Left renal cortex interstitium (tissue), 4 donors: Measurements from ENCODE around the gene ZNF764. TPM values are rescaled to one million over a fixed set of nuclear protein-coding genes. Genes with fewer than 3 reads are reported as not detected.
"Not testable (repeated sequence)": the region's sequence is repeated elsewhere in the genome, so short reads cannot be mapped to it uniquely, and the experiment has no call there.

Source experiments
- DNase-seq, 4 donors: peaks; one replicate each; pipeline ENCODE4 v3.0.0-alpha.2; 2013; ENCODE audit warnings: low read depth in 4 of 4, low spot score in 2 of 4, missing footprints in 1 of 4
- polyA plus RNA-seq, 4 donors: library from polyadenylated mRNA; unstranded; fragments of 120-200 nt; gene quantifications; one replicate each; pipeline ENCODE4 v1.2.1, GENCODE V29; 2013; ENCODE audit not compliant: insufficient read length in 4 of 4

The ZNF764 gene
- polyA plus RNA-seq = 10 to 100 TPM in 3 of 4 donors, 1 to 10 TPM in 1; 9.4 to 18.6 (median 15.0) TPM

DNA sequence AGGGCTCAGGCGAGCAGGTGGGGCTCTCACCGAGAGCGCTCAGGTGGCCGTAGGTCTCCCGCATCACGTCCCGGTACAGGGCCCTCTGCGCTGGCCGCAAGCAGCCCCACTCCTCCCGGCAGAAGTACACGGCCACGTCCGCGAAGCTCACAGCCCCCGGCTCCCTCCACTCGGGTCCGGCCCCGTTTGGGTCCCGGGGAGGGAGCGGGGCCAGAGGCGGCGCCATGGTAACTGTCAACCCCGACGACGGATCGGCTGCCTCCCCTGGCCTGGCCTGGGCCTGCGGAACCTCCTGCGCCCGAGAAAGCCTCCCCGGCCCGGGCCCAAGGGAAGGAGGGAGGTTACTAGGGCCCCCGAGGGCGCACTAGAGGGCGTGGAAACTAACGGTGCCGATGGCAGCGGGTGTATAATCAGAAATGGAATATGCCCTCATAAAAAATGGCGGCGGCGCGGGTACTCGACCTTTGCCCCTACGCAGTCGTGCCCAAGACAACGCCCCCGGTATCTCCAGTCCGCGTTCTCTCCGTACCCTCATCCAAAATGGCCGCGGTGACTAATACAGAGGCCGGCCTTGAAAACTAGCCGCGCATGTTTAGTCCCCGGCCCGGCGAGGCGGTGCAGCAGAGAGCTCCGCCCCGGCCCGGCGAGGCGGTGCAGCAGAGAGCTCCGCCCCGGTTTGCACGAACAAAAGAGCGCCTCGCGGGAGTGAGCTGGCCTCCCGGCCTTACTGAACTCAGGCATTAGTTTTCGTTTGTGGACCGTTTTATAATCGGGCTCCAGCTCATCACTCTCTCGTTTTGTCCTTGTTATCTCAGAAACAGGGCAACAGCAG, at the start of gene ZNF764:
TSS of gene ZNF764 (minus strand) at position 418 of the 832 bp plus-strand sequence. CDS start at position 226, 192 bp downstream.
- DNase-seq = peak; percentile 81 to 96 (median 90)

DNA sequence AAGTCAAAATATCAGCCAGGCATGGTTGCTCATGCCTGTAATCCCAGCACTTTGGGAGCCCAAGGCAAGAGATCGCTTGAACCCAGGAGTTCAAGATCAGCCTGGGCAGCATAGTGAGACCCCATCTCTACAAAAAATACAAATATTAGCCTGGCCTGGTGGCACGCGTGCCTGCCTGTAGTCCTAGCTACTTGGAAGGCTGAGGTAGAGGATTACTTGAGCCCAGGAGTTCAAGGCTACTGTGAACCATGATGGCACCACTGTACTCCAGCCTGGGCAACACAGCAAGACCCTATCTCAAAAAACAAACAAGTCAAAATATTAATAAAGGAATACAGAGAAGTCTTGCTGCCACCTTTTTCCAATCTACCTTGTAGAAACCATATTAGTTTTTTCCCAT, 47.8 kb upstream of the ZNF764 start:
- no peak for DNase-seq

DNA sequence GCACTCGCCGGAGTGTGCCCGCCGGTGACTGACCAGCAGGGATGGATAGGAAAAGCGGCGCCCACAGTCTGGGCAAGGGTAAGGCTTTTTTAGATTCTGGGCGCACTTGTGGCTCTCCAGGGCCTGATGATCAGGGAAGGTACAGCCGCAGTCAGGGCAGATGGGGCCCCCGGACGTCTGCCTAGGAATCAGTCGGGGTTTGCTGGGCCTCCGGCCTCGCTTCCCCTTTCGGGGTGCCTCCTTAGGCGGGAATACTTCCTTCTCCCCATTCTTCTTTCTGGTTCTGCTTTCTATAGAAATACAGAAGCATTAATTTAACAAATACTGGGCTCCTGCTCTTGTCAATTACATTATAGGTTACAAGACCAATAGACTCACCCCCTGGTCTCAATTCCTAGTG, 47.0 kb upstream of the ZNF764 start:
- DNase-seq = no peak

DNA sequence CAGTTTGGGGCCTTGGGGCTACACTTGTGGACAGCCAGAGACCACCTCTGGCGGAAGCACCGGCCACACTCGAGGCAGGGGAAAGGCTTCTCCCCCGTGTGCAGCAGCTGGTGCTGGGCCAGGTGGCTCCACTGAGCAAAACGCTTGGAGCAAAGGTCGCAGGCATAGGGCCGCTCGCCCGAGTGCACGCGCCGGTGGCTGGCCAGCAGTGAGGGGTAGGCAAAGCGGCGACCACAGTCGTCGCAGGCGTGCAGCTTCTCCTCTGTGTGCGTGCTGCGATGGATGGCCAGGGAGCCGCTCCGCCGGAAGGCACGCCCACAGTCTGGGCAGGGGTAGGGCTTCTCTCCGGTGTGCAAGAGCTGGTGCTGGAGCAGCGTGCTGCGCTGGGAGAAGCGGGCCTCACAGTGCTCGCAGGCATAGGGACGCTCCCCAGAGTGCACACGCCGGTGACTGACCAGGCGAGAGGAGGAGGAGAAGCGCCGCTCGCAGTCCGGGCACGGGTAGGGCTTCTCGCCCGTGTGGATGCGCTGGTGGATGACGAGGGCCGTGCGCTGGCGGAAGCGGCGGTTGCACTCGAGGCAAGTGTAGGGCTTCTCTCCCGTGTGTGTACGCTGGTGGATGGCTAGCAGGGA, 46.3 kb upstream of the ZNF764 start:
- DNase-seq = no peak

DNA sequence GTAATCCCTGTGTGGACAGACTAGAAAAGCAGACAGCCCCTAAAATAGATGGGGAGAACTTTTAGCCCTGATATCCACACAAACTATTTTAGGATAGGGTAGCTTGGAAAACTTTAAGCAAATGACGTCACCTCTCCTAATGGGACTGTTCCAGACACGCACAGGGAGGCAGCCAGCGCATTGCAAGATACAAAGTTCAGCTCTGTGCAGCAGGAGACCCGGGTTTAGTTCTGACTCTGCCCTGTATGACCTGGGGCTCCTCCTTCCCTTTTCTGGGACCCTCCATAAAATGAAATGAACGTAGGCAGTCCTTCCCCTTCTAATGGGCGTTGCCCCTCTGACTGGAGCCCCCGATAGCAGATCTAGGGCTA, 45.8 kb upstream of the ZNF764 start:
- no peak for DNase-seq

DNA sequence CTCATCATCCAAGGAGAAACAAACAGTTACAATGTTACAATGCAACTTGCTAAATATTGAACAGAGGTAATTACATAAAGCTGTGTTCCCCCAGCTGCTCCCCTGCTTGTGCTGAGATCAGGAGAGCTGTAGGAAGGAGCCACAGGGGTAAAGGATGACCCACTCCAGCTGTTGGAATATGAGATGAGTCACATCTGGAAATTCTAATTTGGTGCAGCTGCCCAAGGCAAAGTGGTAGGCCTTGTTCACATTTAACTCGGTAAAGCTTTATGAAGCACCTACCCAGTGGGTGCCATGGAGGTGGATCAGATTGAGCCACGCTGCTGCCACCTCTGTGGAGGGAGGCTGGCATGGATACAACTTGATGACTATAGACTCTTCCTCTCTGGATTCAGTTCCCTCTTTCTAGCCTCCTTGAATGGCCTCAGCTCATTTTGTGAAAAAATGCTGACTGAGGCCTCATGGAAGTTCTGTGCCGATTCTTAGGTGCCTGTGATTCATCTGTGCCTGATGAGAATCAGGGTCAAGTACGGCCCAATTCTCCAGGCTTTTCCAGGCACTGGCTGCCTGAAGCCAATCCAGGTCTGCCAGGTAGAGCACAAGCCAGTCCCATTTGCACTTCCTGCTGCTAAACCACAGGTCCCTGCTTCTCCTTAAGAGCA, 44.6 kb upstream of the ZNF764 start:
- no peak for DNase-seq

DNA sequence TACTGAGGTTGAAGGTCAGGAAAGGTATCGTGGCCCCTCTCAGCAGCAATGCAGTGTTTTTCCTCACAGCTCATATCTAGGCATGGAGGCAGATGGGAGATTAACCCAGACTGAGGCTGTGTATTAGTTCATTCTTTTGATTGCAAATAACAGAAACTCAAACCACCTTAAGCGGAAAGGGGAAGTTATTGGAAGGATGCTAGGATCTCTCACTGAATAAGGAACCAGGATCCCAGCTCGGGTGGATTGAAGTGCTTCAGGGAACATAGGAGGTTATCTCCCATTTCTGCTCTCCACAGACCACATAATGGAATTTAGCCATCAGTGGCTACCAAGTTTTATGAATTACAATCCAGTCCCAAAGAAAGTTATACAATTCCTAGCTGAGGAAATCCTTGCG, 43.8 kb upstream of the ZNF764 start:
- no peak for DNase-seq

DNA sequence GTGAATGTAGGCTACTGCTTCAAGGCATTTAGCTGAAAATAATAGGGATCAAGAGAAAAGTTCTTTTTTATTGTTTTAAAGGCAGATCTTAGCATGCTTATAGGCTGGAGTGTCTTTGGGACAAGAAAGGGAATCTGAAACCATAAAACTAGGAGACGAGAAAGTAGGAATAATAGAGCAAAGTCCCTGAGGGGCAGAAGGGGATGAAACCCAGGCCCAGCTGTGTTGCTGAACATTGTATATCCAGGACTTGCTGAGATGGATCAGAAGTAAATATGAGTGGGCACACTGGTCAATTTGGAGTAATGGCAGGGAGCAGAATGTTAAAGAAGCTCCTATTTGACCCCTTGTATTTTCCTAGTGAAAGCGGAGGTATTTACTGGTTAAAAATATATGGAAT, 42.8 kb upstream of the ZNF764 start:
- DNase-seq = no peak

DNA sequence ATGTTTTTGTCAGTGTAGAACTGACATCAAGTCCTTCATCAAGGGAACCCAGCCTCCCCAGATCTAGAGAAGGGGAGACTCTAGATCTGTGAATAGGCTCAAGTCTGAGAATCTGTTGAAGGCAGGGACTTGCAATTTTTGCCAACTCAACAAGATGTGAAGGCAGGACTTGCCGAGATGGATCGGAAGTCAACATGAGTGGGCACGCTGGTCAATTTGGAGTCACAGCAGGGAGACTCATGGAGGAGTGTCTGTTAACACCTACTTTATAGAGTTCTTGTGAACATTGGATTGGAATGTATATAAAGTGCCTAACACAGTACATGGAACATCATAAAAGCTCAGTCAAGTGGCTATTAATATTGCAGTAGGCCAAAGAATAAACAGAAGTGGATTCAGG, 42.0 kb upstream of the ZNF764 start:
- no peak for DNase-seq

DNA sequence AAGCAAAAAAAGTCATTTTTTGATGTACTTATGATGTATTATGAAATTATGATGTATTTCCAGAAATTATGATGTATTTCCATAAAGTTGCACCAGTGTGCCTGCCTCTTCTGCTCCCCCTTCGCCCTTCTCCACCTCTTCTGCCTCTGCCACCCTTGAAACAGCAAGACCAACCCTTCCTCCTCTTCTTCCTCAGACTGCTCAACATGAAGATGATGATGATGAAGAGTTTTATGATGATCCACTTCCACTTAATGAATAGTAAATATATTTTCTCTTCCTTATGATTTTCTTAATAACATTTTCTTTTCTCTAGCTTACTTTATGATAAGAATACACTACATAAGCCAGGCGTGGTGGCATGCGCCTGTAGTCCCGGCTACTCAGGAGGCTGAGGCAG, 34.7 kb upstream of the ZNF764 start:
- DNase-seq = no peak

DNA sequence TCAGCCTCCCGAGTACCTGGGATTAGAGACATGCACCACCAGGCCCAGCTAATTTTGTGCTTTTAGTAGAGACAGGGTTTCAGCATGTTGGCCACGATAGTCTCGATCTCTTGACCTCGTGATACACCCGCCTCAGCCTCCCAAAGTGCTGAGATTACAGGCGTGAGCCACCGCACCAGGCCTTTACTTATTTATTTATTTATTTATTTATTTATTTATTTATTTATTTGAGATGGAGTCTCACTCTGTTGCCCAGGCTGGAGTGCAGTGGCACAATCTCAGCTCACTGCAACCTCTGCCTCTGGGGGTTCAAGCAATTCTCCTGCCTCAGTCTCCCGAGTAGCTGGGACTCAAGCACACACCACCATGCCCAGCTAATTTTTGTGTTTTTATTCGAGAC, 32.7 kb upstream of the ZNF764 start:
- DNase-seq = not testable (repeated sequence)

DNA sequence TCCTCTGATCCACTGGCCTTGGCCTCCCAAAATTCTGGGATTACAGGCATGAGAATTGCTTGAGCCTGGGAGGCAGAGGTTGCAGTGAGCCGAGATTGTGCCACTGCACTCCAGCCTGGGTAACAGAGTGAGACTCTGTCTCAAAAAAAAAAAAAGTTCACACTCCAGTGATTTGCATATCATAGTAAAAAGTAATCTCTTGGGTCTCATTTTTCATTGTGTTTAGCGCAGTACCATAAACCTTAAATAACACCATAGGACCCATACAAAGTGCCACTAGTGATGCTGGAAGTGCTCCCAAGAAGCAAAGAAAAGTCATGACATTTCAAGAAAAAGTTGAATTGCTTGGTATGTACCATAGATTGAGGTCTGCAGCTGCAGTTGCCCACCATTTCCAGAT, 31.4 kb upstream of the ZNF764 start:
- DNase-seq = not testable (repeated sequence)

DNA sequence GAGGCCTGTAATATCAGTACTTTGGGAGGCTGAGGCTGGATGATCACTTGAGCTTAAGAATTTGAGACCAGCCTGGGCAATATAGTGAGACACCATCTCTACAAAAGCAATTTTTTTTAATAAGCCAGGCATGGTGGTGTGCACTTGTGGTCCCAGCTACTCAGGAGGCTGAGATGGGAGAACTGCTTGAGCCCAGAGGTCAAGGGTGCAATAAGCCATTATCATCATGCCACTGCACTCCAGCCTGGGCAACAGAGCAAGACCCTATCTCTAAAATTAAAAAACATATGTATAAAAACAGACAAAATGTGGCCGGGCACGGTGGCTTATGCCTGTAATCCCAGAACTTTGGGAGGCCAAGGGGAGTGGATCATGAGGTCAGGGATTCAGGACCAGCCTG, 30.5 kb upstream of the ZNF764 start:
- DNase-seq = no peak

DNA sequence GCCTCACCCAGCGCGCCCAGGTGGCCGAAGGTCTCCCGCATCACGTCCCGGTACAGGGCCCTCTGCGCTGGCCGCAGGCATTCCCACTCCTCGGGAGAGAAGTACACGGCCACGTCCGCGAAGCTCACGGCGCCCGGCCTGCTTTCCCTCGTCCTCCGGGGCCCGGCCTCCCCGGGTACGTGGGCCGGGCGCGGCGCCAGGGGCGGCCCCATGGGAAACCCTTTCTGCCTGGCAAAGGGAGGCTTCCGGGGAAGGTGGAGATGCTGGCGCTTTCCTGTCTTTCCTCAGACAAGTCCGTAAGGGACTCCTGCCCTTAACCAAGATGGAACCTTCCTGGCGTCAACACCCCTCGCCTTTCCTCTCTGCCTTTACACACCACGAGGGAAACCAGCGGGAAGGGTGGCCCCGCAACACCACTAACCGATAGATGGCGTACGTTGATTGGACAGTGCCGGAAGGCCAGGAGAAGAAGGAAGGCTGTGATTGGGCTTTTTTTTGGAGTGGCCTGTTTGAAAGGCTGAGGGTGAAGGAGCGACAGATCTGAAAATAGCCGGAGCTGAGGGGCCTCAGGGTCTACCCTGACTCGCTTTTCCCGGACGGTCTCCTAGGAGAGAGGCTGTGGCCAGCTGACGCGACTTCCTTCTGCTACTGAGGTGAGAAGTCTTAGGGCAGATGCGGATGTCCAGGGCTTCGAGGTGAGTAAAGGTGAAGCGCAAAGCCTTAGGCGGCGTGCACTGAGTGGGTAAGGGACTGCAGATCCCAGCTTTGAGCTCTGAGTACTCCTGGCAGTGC, 27.4 kb upstream of the ZNF764 start, which contains the start of gene ZNF785:
TSS of gene ZNF785 (minus strand) at position 298 of the 792 bp plus-strand sequence. CDS start at position 212, 86 bp downstream.
- DNase-seq = peak; percentile 96 to 99 (median 98)

DNA sequence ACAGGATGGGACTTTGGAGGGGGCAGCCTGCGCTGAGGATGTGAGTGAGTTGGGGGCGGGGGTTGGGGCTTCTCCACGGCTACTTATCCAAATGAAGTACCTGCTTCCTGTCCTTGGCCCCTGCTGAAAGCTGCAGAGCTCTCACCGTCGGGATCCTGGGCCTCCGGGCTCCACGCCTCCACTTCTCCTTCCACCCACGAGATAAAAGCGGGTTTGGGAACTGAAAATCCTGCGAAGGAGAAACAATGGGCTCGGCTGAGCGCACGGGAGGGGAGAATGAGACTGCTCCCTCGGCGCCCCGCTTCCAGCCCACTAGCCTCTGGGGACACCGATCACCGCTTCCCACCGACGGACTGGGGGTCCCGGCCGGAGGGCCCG, 26.8 kb upstream of the ZNF764 start:
- peak in 1 of 4 donors; percentile 12 for DNase-seq

DNA sequence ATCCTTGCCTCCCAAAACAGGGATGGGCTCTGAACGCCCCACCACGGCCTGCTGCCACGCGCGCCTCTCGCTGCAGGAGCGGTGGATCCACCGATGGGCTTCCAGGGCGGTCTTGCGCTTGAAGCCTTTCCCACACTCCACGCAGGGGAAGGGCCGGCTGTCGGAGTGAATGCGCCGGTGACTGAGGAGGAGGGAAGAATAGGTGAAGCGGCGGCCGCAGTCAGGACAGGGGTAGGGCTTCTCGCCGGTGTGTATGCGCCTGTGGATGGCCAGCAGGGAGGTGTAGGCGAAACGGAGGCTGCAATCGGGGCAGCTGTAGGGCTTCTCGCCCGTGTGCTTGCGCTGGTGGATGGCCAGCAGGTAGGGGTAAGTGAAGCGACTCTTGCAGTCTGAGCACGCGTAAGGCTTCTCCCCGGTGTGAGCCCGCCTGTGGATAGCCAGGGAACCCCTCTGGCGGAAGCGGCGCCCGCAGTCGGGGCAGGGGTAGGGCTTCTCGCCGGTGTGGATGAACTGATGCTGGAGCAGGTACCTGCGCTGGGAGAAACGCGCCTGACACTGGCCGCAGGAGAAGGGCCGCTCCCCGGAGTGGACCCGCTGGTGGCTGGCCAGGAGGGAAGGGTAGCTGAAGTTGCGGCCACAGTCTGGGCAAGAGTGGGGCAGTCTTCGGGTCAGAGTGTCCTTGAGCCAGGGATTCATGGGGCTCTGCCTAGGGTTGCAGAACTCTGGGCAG, 24.6 kb upstream of the ZNF764 start:
- no peak for DNase-seq

DNA sequence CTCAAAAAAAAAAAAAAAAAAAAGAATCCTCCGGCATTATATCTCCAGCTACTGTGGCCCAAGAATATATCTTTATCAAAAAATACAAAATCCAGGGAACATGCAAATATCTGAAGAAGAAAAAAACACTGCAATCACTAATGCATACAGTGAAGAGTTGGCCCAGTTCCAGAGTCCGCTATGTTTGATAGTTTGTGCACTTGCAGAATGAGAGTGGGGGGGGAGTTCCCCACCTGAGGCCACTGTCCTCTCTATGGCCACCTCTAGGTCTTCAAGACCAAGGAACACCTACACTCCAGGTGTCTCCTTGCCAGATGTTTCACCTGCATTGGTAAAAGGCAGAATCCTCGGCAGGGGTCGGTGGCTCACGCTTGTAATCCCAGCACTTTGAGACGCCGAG, 23.3 kb upstream of the ZNF764 start:
- DNase-seq = no peak

DNA sequence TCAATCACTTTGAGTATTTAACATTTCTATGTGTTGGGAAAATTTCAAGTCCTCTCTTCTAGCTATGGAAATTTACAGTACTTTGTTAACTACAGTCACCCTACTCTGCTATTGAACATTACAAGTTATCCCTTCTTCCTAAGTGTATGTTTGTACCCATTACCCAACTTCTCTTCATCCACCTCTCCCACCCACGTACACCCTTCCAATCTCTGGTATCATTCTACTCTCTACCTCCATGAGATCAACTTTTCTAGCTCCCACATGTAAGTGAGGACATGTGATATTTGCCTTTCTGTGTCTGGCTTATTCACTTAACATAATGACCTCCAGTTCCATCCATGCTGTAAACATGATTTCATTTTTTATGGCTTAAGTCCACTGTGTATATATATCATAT, 16.5 kb upstream of the ZNF764 start:
- DNase-seq = no peak

DNA sequence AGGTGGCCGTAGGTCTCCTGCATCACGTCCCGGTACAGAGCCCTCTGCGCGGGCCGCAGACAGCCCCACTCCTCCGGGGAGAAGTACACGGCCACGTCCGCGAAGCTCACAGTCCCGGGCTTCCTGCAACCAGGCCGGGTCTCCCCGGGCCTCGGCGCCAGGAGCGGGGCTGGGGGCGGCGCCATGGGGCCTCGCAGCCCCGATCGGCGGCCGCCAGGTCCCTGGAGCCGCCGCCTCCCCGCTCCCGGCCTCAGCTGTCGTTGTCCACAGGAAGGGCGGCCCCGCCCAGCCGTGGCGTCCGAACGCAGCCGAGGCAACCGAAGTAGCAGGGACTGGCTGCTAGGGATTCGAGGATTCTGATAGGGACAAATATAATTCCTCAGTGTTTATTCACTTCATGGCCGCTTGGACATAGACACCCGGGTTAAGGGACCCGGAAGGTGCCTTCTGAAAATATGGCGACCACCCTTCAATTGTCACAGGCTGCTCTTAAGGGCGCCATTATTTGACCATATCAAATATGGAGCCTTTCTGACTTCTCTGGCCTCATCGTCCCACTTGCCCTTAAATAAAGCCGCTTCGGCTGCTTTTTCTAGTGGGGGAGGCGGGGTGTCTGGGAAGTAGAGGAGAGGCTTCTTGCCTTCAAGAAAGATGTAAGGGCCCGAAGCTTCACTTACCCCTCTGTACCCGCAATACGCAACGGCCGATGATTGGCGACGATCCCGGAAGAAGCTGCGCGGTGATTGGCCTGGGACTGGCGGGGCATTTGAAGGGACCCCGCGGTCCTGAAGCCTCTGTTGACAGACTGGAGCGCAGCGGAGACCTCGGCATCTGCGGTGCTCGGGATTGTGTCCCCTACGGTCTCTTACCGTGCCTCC, 13.5 kb upstream of the ZNF764 start, which contains the start of gene ZNF688:
TSS of gene ZNF688 (minus strand) at position 270 of the 878 bp plus-strand sequence. CDS start at position 185, 85 bp downstream.
- peak; percentile 91 to 97 (median 92) for DNase-seq
